ENCODE data around the gene SERPINB5.

SERPINB5 gene

GRCh38 chr18:63470751-63471150 lies 6.0 kb upstream of the SERPINB5 start:
- peak; percentile 10 for DNase-seq (ENCODE audit: low spot score)

- DNase-seq (ENCODE audit: low spot score) = no peak
Measured at GRCh38 chr18:63472380-63472779, 4.4 kb upstream of the SERPINB5 start.

GRCh38 chr18:63477200-63477599 lies 442 bp downstream of the SERPINB5 start:
- no peak for DNase-seq (ENCODE audit: low spot score)

- DNase-seq (ENCODE audit: low spot score) = no peak
Measured at GRCh38 chr18:63477968-63478367, 1.2 kb downstream of the SERPINB5 start.

- no peak for DNase-seq (ENCODE audit: low spot score)
Measured at GRCh38 chr18:63479826-63480225, 3.1 kb downstream of the SERPINB5 start.

- no peak for DNase-seq (ENCODE audit: low spot score)
Measured at GRCh38 chr18:63480476-63480875, 3.7 kb downstream of the SERPINB5 start.

GRCh38 chr18:63480915-63481314 lies 4.2 kb downstream of the SERPINB5 start:
- DNase-seq (ENCODE audit: low spot score) = no peak

GRCh38 chr18:63487676-63488075 lies 10.9 kb downstream of the SERPINB5 start:
- DNase-seq (ENCODE audit: low spot score) = no peak

- DNase-seq (ENCODE audit: low spot score) = no peak
Measured at GRCh38 chr18:63488160-63488559, 11.4 kb downstream of the SERPINB5 start.

GRCh38 chr18:63492851-63493250 lies 16.1 kb downstream of the SERPINB5 start:
- no peak for DNase-seq (ENCODE audit: low spot score)

GRCh38 chr18:63495675-63496074 lies 18.9 kb downstream of the SERPINB5 start:
- DNase-seq (ENCODE audit: low spot score) = no peak

- no peak for DNase-seq (ENCODE audit: low spot score)
Measured at GRCh38 chr18:63505566-63506335, 29.0 kb downstream of the SERPINB5 start.

- no peak for DNase-seq (ENCODE audit: low spot score)
Measured at GRCh38 chr18:63506336-63506646, 29.5 kb downstream of the SERPINB5 start.

GRCh38 chr18:63508596-63508995 lies 31.8 kb downstream of the SERPINB5 start:
- DNase-seq (ENCODE audit: low spot score) = no peak

- peak; percentile 11 for DNase-seq (ENCODE audit: low spot score)
Measured at GRCh38 chr18:63511285-63511684, 34.5 kb downstream of the SERPINB5 start.

- DNase-seq (ENCODE audit: low spot score) = no peak
Measured at GRCh38 chr18:63514326-63514725, 37.6 kb downstream of the SERPINB5 start.

- no peak for DNase-seq (ENCODE audit: low spot score)
Measured at GRCh38 chr18:63514888-63515678, 38.3 kb downstream of the SERPINB5 start.

- DNase-seq (ENCODE audit: low spot score) = no peak
Measured at GRCh38 chr18:63515801-63516200, 39.0 kb downstream of the SERPINB5 start.

- peak; percentile 69 for DNase-seq (ENCODE audit: low spot score)
Measured at GRCh38 chr18:63518178-63519012, 41.6 kb downstream of the SERPINB5 start.

- DNase-seq (ENCODE audit: low spot score) = no peak
Measured at GRCh38 chr18:63520053-63520685, 43.4 kb downstream of the SERPINB5 start.

- DNase-seq (ENCODE audit: low spot score) = no peak
Measured at GRCh38 chr18:63523660-63524059, 46.9 kb downstream of the SERPINB5 start.

GRCh38 chr18:63527251-63527650 lies 50.5 kb downstream of the SERPINB5 start:
- no peak for DNase-seq (ENCODE audit: low spot score)

Data from putamen (tissue), 1 donor.